Tongue (tissue), 2 donors: Measurements from ENCODE around the gene GFER. TPM values are rescaled to one million over a fixed set of nuclear protein-coding genes. Genes with fewer than 3 reads are reported as not detected.

Experiments used
- small RNA-seq: library from RNA; depleted of rRNA; stranded (forward); fragments of <200 nt; gene quantifications from one replicate; pipeline ENCODE3, GENCODE V24; 2014; ENCODE audit warnings: low replicate concordance
- total RNA-seq: library from RNA; depleted of rRNA; stranded (reverse); fragments of >200 nt; gene quantifications from one replicate; pipeline ENCODE4 v1.2.3, GENCODE V29; 2014

GFER gene
- total RNA-seq, 1 donor from 2014 or later, result 10.2 TPM

Small RNAs within 50 kb of the gene (small RNA-seq; reads per million reads assigned to genes)
- gene AC005363.2 (not detected), gene RN7SL219P (not detected), gene SNORA10 (not detected), gene SNORA64 (not detected)

Other genes starting within 250 kb of the GFER start
- gene NME3, start 212.7 kb upstream of the GFER start, total RNA-seq, result 29.6 TPM
- 10.6 TPM for gene EME2, start 211.4 kb upstream of the GFER start, total RNA-seq
- 41.5 TPM for gene MRPS34, start 211.1 kb upstream of the GFER start, total RNA-seq
- gene SPSB3, start 201.6 kb upstream of the GFER start, total RNA-seq, result 43.5 TPM
- 59.2 TPM for gene NUBP2, start 201.2 kb upstream of the GFER start, total RNA-seq
- 0.31 TPM for gene IGFALS, start 190.5 kb upstream of the GFER start, total RNA-seq
- gene HAGH, start 157.4 kb upstream of the GFER start, total RNA-seq, result 104 TPM
- 45.4 TPM for gene FAHD1, start 157.0 kb upstream of the GFER start, total RNA-seq
- gene MEIOB, start 112.0 kb upstream of the GFER start, total RNA-seq, result 0.62 TPM
- 1.5 TPM for gene HS3ST6, start 65.8 kb upstream of the GFER start, total RNA-seq
- gene MSRB1, start 41.0 kb upstream of the GFER start, total RNA-seq, result 9.2 TPM
- gene RPL3L, start 29.5 kb upstream of the GFER start, total RNA-seq, result 150 TPM
- gene NDUFB10, start 24.7 kb upstream of the GFER start, total RNA-seq, result 155 TPM
- 1,524 TPM for gene RPS2, start 19.4 kb upstream of the GFER start, total RNA-seq
- gene RNF151, start 17.3 kb upstream of the GFER start, total RNA-seq, result not detected
- gene TBL3, start 12.1 kb upstream of the GFER start, total RNA-seq, result 21.7 TPM
- gene NOXO1, start 2.7 kb upstream of the GFER start, total RNA-seq, result 2.5 TPM
- 4.7 TPM for gene SYNGR3, start 5.8 kb downstream of the GFER start, total RNA-seq
- 15.2 TPM for gene ZNF598, start 25.6 kb downstream of the GFER start, total RNA-seq
- 0.82 TPM for gene NPW, start 35.6 kb downstream of the GFER start, total RNA-seq
- 45.7 TPM for gene NHERF2, start 42.7 kb downstream of the GFER start, total RNA-seq
- gene NTHL1, start 63.6 kb downstream of the GFER start, total RNA-seq, result 28.7 TPM
- gene TSC2, start 63.8 kb downstream of the GFER start, total RNA-seq, result 57.2 TPM
- 138 TPM for gene PKD1, start 151.7 kb downstream of the GFER start, total RNA-seq
- not detected for gene RAB26, start 164.4 kb downstream of the GFER start, total RNA-seq
- gene TRAF7, start 171.6 kb downstream of the GFER start, total RNA-seq, result 27.4 TPM
- 1.0 TPM for gene CASKIN1, start 212.4 kb downstream of the GFER start, total RNA-seq
- 27.0 TPM for gene MLST8, start 221.3 kb downstream of the GFER start, total RNA-seq
- gene BRICD5, start 226.7 kb downstream of the GFER start, total RNA-seq, result 1.9 TPM
- gene PGP, start 230.6 kb downstream of the GFER start, total RNA-seq, result 18.2 TPM
- 23.7 TPM for gene E4F1, start 239.4 kb downstream of the GFER start, total RNA-seq